ENCODE measurements around the gene TMCC3.
"Not testable (repeated sequence)": the region's sequence is repeated elsewhere in the genome, so short reads cannot be mapped to it uniquely, and the experiment has no call there.

TMCC3 gene

DNA sequence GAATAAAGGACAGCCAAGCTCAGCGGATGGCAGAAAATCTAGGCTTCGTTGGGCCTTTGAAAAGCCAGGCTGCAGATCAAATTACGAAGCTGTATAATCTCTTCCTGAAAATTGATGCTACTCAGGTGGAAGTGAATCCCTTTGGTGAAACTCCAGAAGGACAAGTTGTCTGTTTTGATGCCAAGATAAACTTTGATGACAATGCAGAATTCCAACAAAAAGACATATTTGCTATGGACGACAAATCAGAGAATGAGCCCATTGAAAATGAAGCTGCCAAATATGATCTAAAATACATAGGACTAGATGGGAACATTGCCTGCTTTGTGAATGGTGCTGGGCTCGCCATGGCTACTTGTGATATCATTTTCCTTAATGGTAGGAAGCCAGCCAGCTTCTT is 101.5 kb downstream of the TMCC3 start:
- H3K4me1 ChIP-seq (ENCODE audit: control insufficient read depth, insufficient read depth, low read length); H3K27me3 ChIP-seq (ENCODE audit: control insufficient read depth, insufficient read depth, low read length); H3K9ac ChIP-seq (ENCODE audit: low read depth, low read length); H3K36me3 ChIP-seq (ENCODE audit: control insufficient read depth, insufficient read depth, low read length); H3K27ac ChIP-seq (ENCODE audit: low read depth, low read length); H3K4me3 ChIP-seq (ENCODE audit: low read depth, low read length): not testable (repeated sequence)
- H3K9me3 ChIP-seq (ENCODE audit: control insufficient read depth, insufficient read depth, low read length) = peaks cover 11% of the 10 kb centered on the region

DNA sequence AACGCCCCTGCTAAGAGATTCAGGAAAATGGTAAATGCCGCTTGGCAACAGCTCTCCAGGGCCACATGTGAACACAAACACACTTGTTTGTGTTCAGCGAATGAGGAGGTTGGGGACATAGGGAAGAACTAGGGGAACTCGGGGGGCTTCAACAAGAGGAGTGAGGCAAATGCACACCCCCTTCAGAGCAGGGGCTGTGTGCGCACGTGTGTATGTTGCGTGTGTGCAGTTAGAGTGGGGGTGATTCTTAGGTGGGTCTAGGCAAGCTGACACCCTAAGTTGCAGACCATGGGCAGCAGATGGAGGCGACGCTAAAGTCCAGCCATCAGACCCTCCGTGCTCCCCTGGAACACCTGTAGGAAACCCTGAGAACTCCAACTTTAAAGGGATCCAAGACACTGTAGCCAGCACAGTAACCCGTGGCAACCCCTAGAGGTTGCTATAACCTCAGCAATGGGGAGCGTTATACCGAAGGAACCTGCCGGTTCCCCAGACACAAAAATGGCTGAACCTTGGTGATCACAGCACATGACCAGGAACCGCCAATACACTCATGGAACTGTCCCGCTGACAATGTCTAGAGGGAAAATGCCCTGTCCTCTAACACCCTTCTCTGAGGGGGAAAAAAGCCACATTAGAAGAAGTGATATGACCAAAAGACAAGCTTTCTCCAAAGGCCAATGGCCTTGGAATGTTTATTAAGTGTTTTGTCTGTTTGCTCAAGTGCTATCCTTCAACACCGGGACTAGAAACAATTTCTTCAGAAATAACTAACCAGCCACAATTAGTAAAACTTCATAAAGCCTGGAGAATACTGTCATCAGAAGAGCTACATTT is 104.2 kb downstream of the TMCC3 start:
- Histone ChIP-seq H3K4me1 (ENCODE audit: control insufficient read depth, insufficient read depth, low read length) (no peaks in the 10 kb centered on the region), H3K9me3 (ENCODE audit: control insufficient read depth, insufficient read depth, low read length) (peaks cover 11% of the 10 kb centered on the region), H3K36me3 (ENCODE audit: control insufficient read depth, insufficient read depth, low read length) (no peaks in the 10 kb centered on the region), H3K27ac (ENCODE audit: low read depth, low read length) (no peak overlapping the region), H3K9ac (ENCODE audit: low read depth, low read length) (no peak overlapping the region), H3K4me3 (ENCODE audit: low read depth, low read length) (no peak overlapping the region), H3K27me3 (ENCODE audit: control insufficient read depth, insufficient read depth, low read length) (no peaks in the 10 kb centered on the region)

DNA sequence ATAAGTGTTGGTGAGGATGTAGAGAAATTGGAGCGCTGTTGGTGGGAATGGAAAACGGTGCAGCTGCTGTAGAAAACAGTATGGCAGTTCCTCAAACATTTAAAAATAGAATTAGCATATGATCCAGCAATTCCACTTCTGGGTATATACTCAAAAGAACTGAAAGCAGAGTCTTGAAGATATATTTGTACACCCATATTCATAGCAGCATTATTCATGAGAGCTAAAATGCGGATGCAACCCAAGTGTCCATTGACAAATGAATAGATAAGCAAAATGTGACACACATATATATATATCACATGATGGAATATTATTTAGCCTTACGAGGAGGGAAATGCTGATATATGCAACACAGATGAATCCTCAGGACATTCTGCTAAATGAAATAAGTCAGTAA is 106.0 kb downstream of the TMCC3 start:
- Histone ChIP-seq H3K9ac (ENCODE audit: low read depth, low read length) (no peak overlapping the region), H3K9me3 (ENCODE audit: control insufficient read depth, insufficient read depth, low read length) (peaks cover 11% of the 10 kb centered on the region), H3K36me3 (ENCODE audit: control insufficient read depth, insufficient read depth, low read length) (no peaks in the 10 kb centered on the region), H3K4me3 (ENCODE audit: low read depth, low read length) (no peak overlapping the region), H3K27ac (ENCODE audit: low read depth, low read length) (no peak overlapping the region), H3K4me1 (ENCODE audit: control insufficient read depth, insufficient read depth, low read length) (no peaks in the 10 kb centered on the region), H3K27me3 (ENCODE audit: control insufficient read depth, insufficient read depth, low read length) (no peaks in the 10 kb centered on the region)

DNA sequence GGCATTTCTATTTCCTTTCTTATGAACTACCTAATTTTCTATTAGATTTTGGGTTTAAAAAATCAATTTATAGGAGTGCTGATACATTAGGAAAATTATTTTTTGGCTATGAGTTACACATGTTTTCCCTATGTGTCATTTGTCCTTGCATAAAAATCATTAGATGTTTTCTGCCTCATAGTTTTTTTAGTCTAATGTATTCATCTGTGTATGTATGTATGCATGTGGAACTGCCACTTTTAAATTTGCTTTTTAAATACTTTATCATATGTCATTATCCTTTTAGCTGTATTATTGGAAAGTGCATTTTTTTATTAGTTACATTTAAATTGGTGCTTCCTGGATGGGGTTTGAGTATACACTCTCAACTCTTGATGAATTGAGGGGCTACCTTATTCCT is 112.0 kb downstream of the TMCC3 start:
- Histone ChIP-seq H3K36me3 (ENCODE audit: control insufficient read depth, insufficient read depth, low read length) (no peaks in the 10 kb centered on the region), H3K9me3 (ENCODE audit: control insufficient read depth, insufficient read depth, low read length) (no peaks in the 10 kb centered on the region), H3K9ac (ENCODE audit: low read depth, low read length) (no peak overlapping the region), H3K4me3 (ENCODE audit: low read depth, low read length) (no peak overlapping the region), H3K4me1 (ENCODE audit: control insufficient read depth, insufficient read depth, low read length) (no peaks in the 10 kb centered on the region), H3K27ac (ENCODE audit: low read depth, low read length) (no peak overlapping the region), H3K27me3 (ENCODE audit: control insufficient read depth, insufficient read depth, low read length) (no peaks in the 10 kb centered on the region)

DNA sequence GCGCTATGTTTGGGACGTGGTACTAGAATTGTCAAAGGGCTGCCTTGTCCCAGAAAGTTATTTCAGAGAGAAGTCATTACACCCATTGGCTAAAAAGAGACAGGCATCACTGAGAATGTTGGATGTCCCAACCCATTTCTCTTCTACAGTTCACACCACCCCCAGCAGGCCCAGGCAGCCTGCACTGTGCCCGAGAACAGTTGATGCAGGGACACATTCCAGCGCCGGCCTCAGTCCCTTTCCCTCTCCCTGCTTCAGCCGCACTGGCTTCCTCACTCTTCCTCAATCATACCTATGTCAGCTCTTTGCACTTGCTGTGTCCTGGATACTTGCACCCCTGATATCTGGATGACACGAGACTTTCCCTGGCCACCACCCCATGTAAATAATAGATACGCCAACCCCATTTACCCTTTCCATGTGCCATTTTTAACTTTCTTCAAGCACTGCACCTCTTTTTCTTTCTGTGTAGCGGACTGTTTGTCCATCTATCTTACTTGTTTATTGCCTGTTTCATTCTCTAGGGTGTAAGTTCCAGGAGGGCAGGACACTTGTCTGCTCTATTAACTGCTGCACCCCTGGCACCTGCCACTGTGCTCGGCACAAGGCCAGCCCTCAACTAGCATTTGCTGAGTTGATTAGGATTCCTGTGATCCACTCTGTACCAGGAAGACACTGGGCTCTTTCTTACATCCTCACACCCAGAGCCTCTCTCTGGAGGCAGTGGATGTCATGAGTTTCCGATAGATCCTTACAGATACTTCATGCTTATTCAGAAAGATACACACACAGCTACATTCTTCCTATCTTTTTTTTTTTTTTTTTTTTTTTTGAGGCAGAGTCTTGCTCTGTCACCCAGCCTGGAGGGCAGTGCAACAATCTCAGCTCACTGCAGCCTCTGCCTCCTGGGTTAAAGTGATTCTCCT is 114.1 kb downstream of the TMCC3 start:
- Histone ChIP-seq H3K4me1 (ENCODE audit: control insufficient read depth, insufficient read depth, low read length) (no peaks in the 10 kb centered on the region), H3K4me3 (ENCODE audit: low read depth, low read length) (no peak overlapping the region), H3K36me3 (ENCODE audit: control insufficient read depth, insufficient read depth, low read length) (no peaks in the 10 kb centered on the region), H3K9me3 (ENCODE audit: control insufficient read depth, insufficient read depth, low read length) (no peaks in the 10 kb centered on the region), H3K9ac (ENCODE audit: low read depth, low read length) (no peak overlapping the region), H3K27ac (ENCODE audit: low read depth, low read length) (no peak overlapping the region), H3K27me3 (ENCODE audit: control insufficient read depth, insufficient read depth, low read length) (no peaks in the 10 kb centered on the region)

DNA sequence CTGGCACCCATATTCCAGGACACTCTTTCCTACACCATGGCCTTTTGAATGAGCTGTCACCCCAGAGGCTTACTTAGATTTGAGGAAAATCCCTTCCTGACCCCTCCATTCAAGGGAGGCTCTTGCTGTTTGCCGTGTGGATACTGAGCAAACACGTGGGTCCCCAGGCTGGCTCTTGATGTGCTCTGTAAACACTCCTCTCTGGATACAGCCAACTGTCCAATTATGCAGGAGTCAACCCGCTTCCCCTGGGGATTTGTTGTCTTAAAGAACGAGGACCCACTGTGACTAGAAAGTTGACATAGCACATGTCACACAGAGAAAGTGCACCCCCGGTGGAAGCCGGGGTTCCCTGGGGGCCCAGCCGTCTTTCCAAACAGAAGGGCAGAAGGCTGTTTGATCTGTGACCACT is 114.8 kb downstream of the TMCC3 start:
- no peaks in the 10 kb centered on the region for H3K4me1 ChIP-seq (ENCODE audit: control insufficient read depth, insufficient read depth, low read length)
- no peak overlapping the region for H3K9ac ChIP-seq (ENCODE audit: low read depth, low read length)
- H3K27me3 ChIP-seq (ENCODE audit: control insufficient read depth, insufficient read depth, low read length) = no peaks in the 10 kb centered on the region
- H3K9me3 ChIP-seq (ENCODE audit: control insufficient read depth, insufficient read depth, low read length) = no peaks in the 10 kb centered on the region
- no peak overlapping the region for H3K4me3 ChIP-seq (ENCODE audit: low read depth, low read length)
- H3K27ac ChIP-seq (ENCODE audit: low read depth, low read length) = no peak overlapping the region
- H3K36me3 ChIP-seq (ENCODE audit: control insufficient read depth, insufficient read depth, low read length) = no peaks in the 10 kb centered on the region

DNA sequence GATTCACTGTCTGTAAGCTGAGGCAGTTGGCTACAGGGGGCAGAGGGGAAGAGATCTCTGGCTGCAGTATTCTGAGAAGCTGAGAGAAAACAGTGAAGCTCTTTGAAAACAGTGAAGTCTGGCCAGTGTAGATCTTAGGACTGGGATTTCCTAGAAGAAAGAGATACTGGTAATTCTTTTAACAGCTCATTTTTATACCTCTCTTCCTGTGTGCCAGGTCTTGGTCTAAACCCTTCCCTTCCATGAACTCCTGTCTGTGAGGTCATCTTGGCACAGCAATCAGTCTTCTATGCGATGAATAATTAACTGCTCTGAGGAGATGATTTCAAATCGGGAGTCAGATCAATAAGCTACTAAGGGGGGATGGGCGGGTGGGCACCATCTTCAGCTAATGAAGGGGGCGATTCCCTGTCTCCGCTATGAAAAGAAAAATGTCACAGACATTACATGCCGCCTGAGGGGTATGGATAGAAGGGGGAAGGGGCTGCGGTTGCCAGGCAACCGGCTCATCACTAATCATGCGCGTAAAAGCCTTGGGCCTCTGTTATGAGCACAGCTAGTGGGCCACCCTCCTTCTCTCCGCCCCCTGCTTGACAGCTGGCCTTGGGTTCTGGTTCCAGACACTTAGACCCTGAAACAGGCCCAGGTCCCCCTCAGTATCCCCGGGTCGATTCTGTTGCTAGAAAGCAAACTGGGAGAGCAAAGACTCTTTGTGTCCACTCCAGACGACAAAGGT is 115.4 kb downstream of the TMCC3 start:
- Histone ChIP-seq H3K4me1 (ENCODE audit: control insufficient read depth, insufficient read depth, low read length) (no peaks in the 10 kb centered on the region), H3K9ac (ENCODE audit: low read depth, low read length) (no peak overlapping the region), H3K27ac (ENCODE audit: low read depth, low read length) (no peak overlapping the region), H3K4me3 (ENCODE audit: low read depth, low read length) (no peak overlapping the region), H3K27me3 (ENCODE audit: control insufficient read depth, insufficient read depth, low read length) (no peaks in the 10 kb centered on the region), H3K9me3 (ENCODE audit: control insufficient read depth, insufficient read depth, low read length) (no peaks in the 10 kb centered on the region), H3K36me3 (ENCODE audit: control insufficient read depth, insufficient read depth, low read length) (no peaks in the 10 kb centered on the region)

DNA sequence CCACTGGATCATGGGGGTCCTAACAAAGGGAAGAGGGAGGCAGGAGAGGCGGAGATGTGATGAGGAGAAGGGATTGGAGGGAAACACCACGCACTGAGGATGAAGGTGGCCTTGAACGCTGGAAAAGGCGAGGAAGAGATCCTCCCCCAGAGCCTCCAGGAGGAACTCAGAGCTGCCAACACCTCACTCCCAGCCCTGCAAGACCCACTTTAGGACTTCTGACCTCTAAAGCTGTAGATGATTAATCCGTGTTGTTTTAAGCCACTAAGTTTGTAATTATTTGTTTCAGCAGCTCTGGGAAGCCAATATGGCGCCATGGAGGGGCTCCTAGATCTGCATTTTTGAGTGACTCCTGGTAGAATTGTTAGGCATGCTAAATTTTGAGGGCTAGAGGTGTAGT is 116.1 kb downstream of the TMCC3 start:
- Histone ChIP-seq H3K4me3 (ENCODE audit: low read depth, low read length) (no peak overlapping the region), H3K9ac (ENCODE audit: low read depth, low read length) (no peak overlapping the region), H3K27ac (ENCODE audit: low read depth, low read length) (no peak overlapping the region), H3K27me3 (ENCODE audit: control insufficient read depth, insufficient read depth, low read length) (no peaks in the 10 kb centered on the region), H3K36me3 (ENCODE audit: control insufficient read depth, insufficient read depth, low read length) (no peaks in the 10 kb centered on the region), H3K4me1 (ENCODE audit: control insufficient read depth, insufficient read depth, low read length) (no peaks in the 10 kb centered on the region), H3K9me3 (ENCODE audit: control insufficient read depth, insufficient read depth, low read length) (no peaks in the 10 kb centered on the region)

DNA sequence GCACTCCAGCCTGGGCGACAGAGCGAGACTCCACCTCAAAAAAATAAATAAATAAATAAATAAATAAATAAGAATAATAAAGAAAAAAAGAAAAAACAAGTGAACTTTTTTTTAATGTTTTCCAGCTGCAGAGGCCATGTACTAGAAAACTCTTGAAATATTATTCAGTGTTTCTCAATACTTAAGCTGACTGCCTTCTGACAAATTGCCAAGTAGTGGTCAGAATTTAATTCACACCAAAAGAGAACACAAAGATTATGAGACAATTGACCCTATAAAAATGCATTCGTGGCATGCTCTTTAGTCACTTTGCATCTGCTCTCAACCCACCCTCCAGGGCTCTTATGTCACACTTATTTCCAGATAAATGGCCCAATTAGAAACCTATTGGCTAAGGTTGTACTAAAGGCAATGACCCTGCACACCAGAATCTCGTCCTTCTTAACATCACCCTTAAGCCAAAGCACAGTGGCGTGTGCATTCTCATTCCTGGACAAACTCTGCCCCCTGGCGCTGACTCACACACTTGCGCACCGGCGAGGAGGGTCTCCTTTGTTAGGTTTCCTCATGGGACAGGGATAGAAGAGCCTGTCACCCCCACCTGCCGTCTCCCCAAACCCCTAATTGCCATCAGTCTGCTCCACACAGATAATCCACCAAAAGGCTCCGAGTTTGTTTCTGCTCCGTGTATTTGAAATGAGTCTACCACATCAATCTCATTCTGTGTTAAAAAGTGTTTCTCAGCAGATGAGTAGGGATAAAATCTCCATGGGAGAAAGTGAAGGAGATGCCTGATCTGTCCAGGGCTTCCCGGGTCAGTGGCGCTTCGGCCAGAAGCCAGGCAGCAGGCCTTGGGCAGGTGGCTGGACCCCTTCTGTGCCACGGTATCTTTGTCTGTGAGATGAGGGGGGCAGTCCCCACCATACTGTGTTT is 117.6 kb downstream of the TMCC3 start:
- H3K4me3 ChIP-seq (ENCODE audit: low read depth, low read length) = no peak overlapping the region
- no peaks in the 10 kb centered on the region for H3K36me3 ChIP-seq (ENCODE audit: control insufficient read depth, insufficient read depth, low read length)
- no peak overlapping the region for H3K9ac ChIP-seq (ENCODE audit: low read depth, low read length)
- H3K27ac ChIP-seq (ENCODE audit: low read depth, low read length) = no peak overlapping the region
- H3K9me3 ChIP-seq (ENCODE audit: control insufficient read depth, insufficient read depth, low read length) = no peaks in the 10 kb centered on the region
- H3K27me3 ChIP-seq (ENCODE audit: control insufficient read depth, insufficient read depth, low read length) = no peaks in the 10 kb centered on the region
- no peaks in the 10 kb centered on the region for H3K4me1 ChIP-seq (ENCODE audit: control insufficient read depth, insufficient read depth, low read length)

DNA sequence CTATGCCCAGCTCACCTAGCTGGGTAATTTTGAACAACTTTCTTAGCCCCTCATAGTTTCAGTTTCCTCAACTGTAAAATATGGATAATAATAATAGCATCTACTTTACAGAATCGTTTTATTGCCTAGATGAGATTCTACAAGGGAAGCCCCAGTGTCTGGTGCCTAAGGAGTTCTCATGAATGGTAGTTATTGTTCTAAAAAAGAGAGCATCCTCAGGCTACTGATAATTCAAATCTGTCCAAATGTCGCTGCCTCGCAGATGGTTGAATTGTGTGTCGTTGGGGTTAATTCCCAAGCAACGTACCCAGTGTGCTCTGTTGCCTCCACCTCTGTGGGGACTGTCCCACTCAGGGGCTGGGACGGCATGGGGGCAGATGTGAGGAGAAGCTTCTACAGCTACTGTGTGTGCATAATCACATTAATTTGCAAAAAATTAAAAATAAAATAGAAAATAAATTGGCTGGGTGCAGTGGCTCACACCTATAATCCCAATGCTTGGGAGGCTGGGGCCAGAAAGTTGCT is 119.1 kb downstream of the TMCC3 start:
- H3K4me3 ChIP-seq (ENCODE audit: low read depth, low read length) = no peak overlapping the region
- no peaks in the 10 kb centered on the region for H3K4me1 ChIP-seq (ENCODE audit: control insufficient read depth, insufficient read depth, low read length)
- no peaks in the 10 kb centered on the region for H3K36me3 ChIP-seq (ENCODE audit: control insufficient read depth, insufficient read depth, low read length)
- no peak overlapping the region for H3K27ac ChIP-seq (ENCODE audit: low read depth, low read length)
- no peaks in the 10 kb centered on the region for H3K27me3 ChIP-seq (ENCODE audit: control insufficient read depth, insufficient read depth, low read length)
- H3K9ac ChIP-seq (ENCODE audit: low read depth, low read length) = no peak overlapping the region
- no peaks in the 10 kb centered on the region for H3K9me3 ChIP-seq (ENCODE audit: control insufficient read depth, insufficient read depth, low read length)
